HG03095 (cell line): ENCODE data around the gene SSBP4.

ENCODE experiments used
- ATAC-seq: cut with Tn5 transposase; IDR thresholded peaks from one replicate; pipeline ENCODE4 v1.9.1; 2021; ENCODE audit warnings: moderate library complexity; ENCODE audit not compliant: unreplicated experiment

The SSBP4 gene

DNA sequence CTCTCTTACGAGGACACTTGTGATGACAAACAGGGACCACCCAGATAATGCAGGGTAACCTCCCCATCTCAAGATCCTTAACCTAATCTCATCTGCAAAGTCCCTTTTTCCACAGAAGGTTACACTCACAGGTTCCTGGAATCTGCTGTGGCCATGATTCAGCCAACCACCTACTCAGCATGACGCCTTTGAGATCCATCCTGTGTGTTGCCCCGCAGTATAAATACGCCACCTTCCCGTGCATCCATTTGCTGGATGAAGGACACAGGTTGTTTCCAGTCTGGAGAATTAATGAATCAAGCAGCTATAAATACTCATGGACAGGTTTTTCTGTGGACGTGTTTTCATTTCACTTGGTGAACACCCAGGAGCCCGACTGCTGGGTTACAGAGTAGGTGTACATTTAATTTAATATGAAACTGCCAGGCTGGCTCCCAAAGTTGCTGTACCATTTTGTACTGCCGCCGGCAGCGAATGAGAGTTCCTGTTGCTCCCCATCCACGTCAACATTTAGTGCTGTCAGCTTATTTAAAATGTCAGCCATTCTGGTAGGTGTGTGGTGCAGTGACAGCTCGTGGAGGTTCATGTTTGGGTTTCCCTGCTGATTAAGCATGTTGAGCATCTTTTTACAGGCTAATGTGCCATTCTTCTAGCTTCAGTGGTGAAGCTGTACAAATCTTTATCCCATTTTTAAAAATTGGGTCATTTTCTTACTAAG lies 62.5 kb downstream of the SSBP4 start:
- no peak for ATAC-seq

DNA sequence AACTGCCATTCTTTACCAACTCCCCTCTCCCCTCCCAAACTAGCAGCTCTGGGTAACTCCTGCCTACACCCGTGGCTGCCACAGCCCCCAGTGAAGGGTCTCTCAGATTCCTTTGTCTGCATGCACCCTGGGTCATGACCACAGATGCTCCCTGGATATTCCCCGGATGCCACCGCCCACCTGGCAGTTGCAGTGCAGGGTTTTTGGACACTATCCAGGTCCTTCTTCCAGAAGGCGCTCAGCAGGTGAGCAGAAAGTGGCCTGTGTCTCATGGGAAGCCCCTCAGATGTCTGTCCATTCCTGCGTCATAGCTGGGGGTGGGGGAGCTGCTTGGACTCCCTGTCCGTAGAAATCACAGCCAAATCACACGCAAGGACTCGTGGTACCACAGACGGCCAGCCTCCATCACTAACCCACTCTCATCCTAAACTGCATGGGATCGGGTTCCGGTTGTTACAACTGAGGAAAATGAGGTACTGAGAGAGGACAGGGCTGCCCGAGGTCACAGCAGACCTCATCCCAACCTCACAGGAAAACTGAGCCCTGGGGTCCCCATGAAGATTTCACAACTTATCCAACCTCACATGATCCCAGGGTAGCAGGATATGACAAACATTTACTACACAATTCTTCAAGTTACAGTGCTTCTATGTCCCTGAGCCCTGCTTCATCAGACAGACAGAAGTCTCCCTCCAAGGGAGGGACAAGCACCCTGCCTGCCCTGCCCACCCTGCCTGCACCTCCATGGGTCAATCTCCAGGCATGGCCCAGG lies 64.1 kb downstream of the SSBP4 start:
- no peak for ATAC-seq
